Small intestine (tissue), 7 donors: ENCODE data around the gene CWC15. TPM values are rescaled to one million over a fixed set of nuclear protein-coding genes. Genes with fewer than 3 reads are reported as not detected.
A peak's percentile ranks its signal among the peaks of the same experiment; 100 is the strongest.

Source experiments
- DNase-seq, 2 donors: peaks; one replicate each; pipeline versions ENCODE4 v3.0.0 to v3.0.0-alpha.2; 2013
- FAIRE-seq: peaks from 2 replicates; lab custom pipeline; 2012; peaks lifted over from hg19 to GRCh38; lab: Jason Lieb, UNC
- H3K27ac ChIP-seq, 3 donors: one replicate each; pipeline ENCODE4 v1.5.1; 2013; ENCODE audit warnings: low read length in 2 of 3, mild to moderate bottlenecking in 2 of 3, control low read depth in 1 of 3, inconsistent platforms in 1 of 3, low read depth in 1 of 3, moderate library complexity in 1 of 3
- H3K27me3 ChIP-seq, 3 donors: one replicate each; pipeline ENCODE4 v1.6.1; 2013; ENCODE audit warnings: low read length in 3 of 3, inconsistent platforms in 1 of 3; ENCODE audit not compliant: control insufficient read depth in 3 of 3, insufficient read depth in 3 of 3
- H3K36me3 ChIP-seq, 3 donors: one replicate each; pipeline ENCODE4 v1.6.1; 2013; ENCODE audit warnings: low read length in 3 of 3, inconsistent platforms in 1 of 3, low read depth in 1 of 3, mild to moderate bottlenecking in 1 of 3, moderate library complexity in 1 of 3; ENCODE audit not compliant: control insufficient read depth in 3 of 3, insufficient read depth in 2 of 3
- H3K4me1 ChIP-seq, 3 donors: one replicate each; pipeline ENCODE4 v1.6.1; 2013; ENCODE audit warnings: low read length in 2 of 3, inconsistent platforms in 1 of 3, low read depth in 1 of 3, mild to moderate bottlenecking in 1 of 3, moderate library complexity in 1 of 3; ENCODE audit not compliant: control insufficient read depth in 3 of 3, insufficient read depth in 2 of 3
- H3K4me3 ChIP-seq, 3 donors: one replicate each; pipeline ENCODE4 v1.5.1; 2013; ENCODE audit warnings: low read length in 3 of 3, control low read depth in 1 of 3, inconsistent platforms in 1 of 3, low read depth in 1 of 3, mild to moderate bottlenecking in 1 of 3, moderate library complexity in 1 of 3
- H3K9me3 ChIP-seq, 2 donors: one replicate each; pipeline ENCODE4 v1.6.1; 2013; ENCODE audit warnings: low read depth in 1 of 2, low read length in 1 of 2; ENCODE audit not compliant: control insufficient read depth in 2 of 2, insufficient read depth in 1 of 2
- WGBS, 3 donors: extraction: QIAGEN DNeasy Blood & Tissue Kit; methylation state at CpG; one replicate each; pipeline ENCODE4 v1.1.7; 2013; 5-methylcytosine and 5-hydroxymethylcytosine counted together
- polyA plus RNA-seq, 4 donors: library from polyadenylated mRNA; stranded (reverse) in 3 of 4; unstranded in 1 of 4; fragments of 200-250 nt in 3 of 4; fragments of 120-200 nt in 1 of 4; gene quantifications; one replicate each; pipeline versions ENCODE4 v1.2.1 to v1.2.3, GENCODE V29; 2013
- donor health status: healthy with polysubstance abuse.
- donor health status: control.
- donor health status: control.
- donor health status: Bipolar disorder and iron deficiency.
- donor health status: healthy.

CWC15 gene
- polyA plus RNA-seq, 4 donors: 44.5 to 78.9 (median 55.8) TPM

- 93 to 98% (median 96%) methylated on average over 13 of the region's 13 CpGs for WGBS, 3 donors
- H3K4me1 ChIP-seq: no peaks in the 10 kb centered on the region
- H3K4me3 ChIP-seq: no peak overlapping the region
- H3K27ac ChIP-seq: no peak overlapping the region
- no peaks in the 10 kb centered on the region for H3K9me3 ChIP-seq
- H3K36me3 ChIP-seq: no peaks in the 10 kb centered on the region
- H3K27me3 ChIP-seq: no peaks in the 10 kb centered on the region
- FAIRE-seq (no peak), DNase-seq (no peak)
Measured at GRCh38 chr11:94998285-94998684, 24.9 kb upstream of the CWC15 start.

- Histone ChIP-seq H3K36me3 (no peaks in the 10 kb centered on the region), H3K27ac (no peak overlapping the region), H3K9me3 (no peaks in the 10 kb centered on the region), H3K4me3 (no peak overlapping the region), H3K4me1 (no peaks in the 10 kb centered on the region), H3K27me3 (no peaks in the 10 kb centered on the region)
- FAIRE-seq (no peak), DNase-seq (no peak)
- 83 to 88% (median 85%) methylated on average over 6 of the region's 6 CpGs for WGBS, 3 donors
Measured at GRCh38 chr11:94997437-94997836, 24.1 kb upstream of the CWC15 start.

GRCh38 chr11:94993400-94993943, 20.1 kb upstream of the CWC15 start:
- FAIRE-seq (no peak), DNase-seq (no peak)
- 96 to 97% (median 96%) methylated on average over 2 of the region's 2 CpGs for WGBS, 3 donors
- no peaks in the 10 kb centered on the region for H3K36me3 ChIP-seq
- H3K4me1 ChIP-seq: no peaks in the 10 kb centered on the region
- no peak overlapping the region for H3K4me3 ChIP-seq
- H3K9me3 ChIP-seq: no peaks in the 10 kb centered on the region
- H3K27ac ChIP-seq: no peak overlapping the region
- H3K27me3 ChIP-seq: no peaks in the 10 kb centered on the region

- H3K27ac ChIP-seq: no peak overlapping the region
- 70 to 79% (median 72%) methylated on average over 1 of the region's 1 CpG for WGBS, 3 donors
- no peaks in the 10 kb centered on the region for H3K36me3 ChIP-seq
- H3K9me3 ChIP-seq: no peaks in the 10 kb centered on the region
- no peaks in the 10 kb centered on the region for H3K4me1 ChIP-seq
- no peak overlapping the region for H3K4me3 ChIP-seq
- no peak for DNase-seq
- FAIRE-seq: no peak
- H3K27me3 ChIP-seq: no peaks in the 10 kb centered on the region
Measured at GRCh38 chr11:94988748-94989147, 15.4 kb upstream of the CWC15 start.

GRCh38 chr11:94987378-94987777, 14.0 kb upstream of the CWC15 start:
- H3K27ac ChIP-seq: no peak overlapping the region
- 74 to 77% (median 76%) methylated on average over 4 of the region's 4 CpGs for WGBS, 3 donors
- no peak for FAIRE-seq

GRCh38 chr11:94975599-94975998, 2.2 kb upstream of the CWC15 start:
- Histone ChIP-seq H3K36me3 (peaks cover 2 to 4% (median 4%) of the 10 kb centered on the region in 3 donors), H3K4me1 (peaks cover 0 to 3% (median 3%) of the 10 kb centered on the region in 3 donors), H3K27ac (no peak overlapping the region), H3K9me3 (no peaks in the 10 kb centered on the region), H3K27me3 (no peaks in the 10 kb centered on the region), H3K4me3 (no peak overlapping the region)
- WGBS, 3 donors: 85 to 96% (median 95%) methylated on average over 1 of the region's 1 CpG
- no peak for DNase-seq
- FAIRE-seq: no peak

More at GRCh38 chr11:94987378-94987777, 14.0 kb upstream of the CWC15 start:
- Histone ChIP-seq H3K27me3 (no peaks in the 10 kb centered on the region), H3K4me3 (no peak overlapping the region), H3K9me3 (no peaks in the 10 kb centered on the region), H3K4me1 (no peaks in the 10 kb centered on the region), H3K36me3 (no peaks in the 10 kb centered on the region)
- no peak for DNase-seq

GRCh38 chr11:94974178-94974577, 822 bp upstream of the CWC15 start:
- H3K9me3 ChIP-seq: no peaks in the 10 kb centered on the region
- DNase-seq (no peak), FAIRE-seq (no peak)
- peaks cover 0 to 3% (median 3%) of the 10 kb centered on the region in 3 donors for H3K4me1 ChIP-seq
- H3K4me3 ChIP-seq: peak overlapping the region in 2 of 3 donors; percentile 4 to 95
- no peak overlapping the region for H3K27ac ChIP-seq
- WGBS, 3 donors: 44 to 55% (median 54%) methylated on average over 6 of the region's 6 CpGs
- H3K27me3 ChIP-seq: no peaks in the 10 kb centered on the region
- H3K36me3 ChIP-seq: peaks cover 2 to 6% (median 6%) of the 10 kb centered on the region in 3 donors

GRCh38 chr11:94972700-94973098, 657 bp downstream of the CWC15 start:
- 1 to 3% (median 3%) methylated on average over 5 of the region's 5 CpGs for WGBS, 3 donors
- Histone ChIP-seq H3K4me1 (peaks cover 0 to 3% (median 3%) of the 10 kb centered on the region in 3 donors), H3K27ac (peak overlapping the region in 1 of 3 donors; percentile 77), H3K9me3 (no peaks in the 10 kb centered on the region), H3K4me3 (peak overlapping the region; percentile 90 to 95 (median 94)), H3K27me3 (no peaks in the 10 kb centered on the region), H3K36me3 (peaks cover 2 to 10% (median 6%) of the 10 kb centered on the region in 3 donors)
- DNase-seq (no peak), FAIRE-seq (no peak)
